ENCODE measurements around the gene CFAP157. TPM values are rescaled to one million over a fixed set of nuclear protein-coding genes. Genes with fewer than 3 reads are reported as not detected.
A peak's percentile ranks its signal among the peaks of the same experiment; 100 is the strongest.

CFAP157 gene
- total RNA-seq, 1 donor from 2014 or later: 0.34 TPM

DNA sequence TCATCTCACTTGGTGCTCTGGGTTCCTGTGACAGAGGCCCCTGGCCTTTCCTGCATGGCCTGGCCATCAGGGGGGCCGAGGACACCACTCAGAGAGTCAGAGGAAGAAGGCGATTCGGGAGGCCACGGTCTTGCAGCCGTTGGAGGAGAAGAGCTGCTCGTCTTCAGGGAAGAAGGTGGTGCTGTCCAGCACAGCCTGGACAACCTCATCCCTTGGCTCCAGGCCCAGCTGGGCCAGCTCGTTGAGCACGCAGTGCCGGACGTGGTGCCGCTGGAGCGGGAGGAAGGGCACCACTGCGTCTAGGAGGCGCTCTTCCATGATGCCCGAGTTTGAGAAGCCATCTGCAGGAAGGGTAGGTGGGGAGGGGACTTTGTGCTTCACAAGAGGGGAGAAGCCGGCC lies 25.1 kb downstream of the CFAP157 start:
- no peak overlapping the region for H3K4me3 Mint-ChIP-seq
- no peak for DNase-seq (ENCODE audit: low spot score in 2 of 2, unreplicated experiment in 2 of 2)
- no peaks in the 10 kb centered on the region for H3K36me3 Mint-ChIP-seq
- TF ChIP-seq, protein P1, sequence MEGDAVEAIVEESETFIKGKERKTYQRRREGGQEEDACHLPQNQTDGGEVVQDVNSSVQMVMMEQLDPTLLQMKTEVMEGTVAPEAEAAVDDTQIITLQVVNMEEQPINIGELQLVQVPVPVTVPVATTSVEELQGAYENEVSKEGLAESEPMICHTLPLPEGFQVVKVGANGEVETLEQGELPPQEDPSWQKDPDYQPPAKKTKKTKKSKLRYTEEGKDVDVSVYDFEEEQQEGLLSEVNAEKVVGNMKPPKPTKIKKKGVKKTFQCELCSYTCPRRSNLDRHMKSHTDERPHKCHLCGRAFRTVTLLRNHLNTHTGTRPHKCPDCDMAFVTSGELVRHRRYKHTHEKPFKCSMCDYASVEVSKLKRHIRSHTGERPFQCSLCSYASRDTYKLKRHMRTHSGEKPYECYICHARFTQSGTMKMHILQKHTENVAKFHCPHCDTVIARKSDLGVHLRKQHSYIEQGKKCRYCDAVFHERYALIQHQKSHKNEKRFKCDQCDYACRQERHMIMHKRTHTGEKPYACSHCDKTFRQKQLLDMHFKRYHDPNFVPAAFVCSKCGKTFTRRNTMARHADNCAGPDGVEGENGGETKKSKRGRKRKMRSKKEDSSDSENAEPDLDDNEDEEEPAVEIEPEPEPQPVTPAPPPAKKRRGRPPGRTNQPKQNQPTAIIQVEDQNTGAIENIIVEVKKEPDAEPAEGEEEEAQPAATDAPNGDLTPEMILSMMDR (IDR thresholded peaks at IDR 0.05; ENCODE audit: unreplicated experiment): no peak
- H3K4me1 Mint-ChIP-seq: peaks cover 10% of the 10 kb centered on the region
- H3K27me3 Mint-ChIP-seq (ENCODE audit: low read depth): peaks cover 2% of the 10 kb centered on the region
- no peak overlapping the region for H3K27ac Mint-ChIP-seq
- no peaks in the 10 kb centered on the region for H3K9me3 Mint-ChIP-seq

DNA sequence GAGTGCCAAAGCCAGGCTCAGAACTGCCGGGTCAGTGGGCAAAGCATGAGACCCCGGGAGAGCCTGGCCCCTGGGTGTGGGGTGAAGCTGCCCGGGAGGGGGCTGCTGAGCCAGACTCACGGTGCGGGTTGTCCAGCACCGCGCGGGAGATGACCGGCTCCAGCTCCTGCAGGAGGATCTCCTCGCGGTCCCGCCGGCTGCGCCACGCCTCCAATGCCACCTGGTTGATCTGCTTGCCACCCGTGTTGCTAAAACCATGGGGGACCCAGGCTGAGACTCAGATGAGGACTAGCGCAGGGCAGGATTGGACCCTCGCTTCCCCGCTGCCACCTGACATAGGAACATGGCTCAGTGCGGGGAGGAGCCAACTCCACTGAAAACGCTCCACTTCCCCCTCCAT lies 25.7 kb downstream of the CFAP157 start:
- H3K27ac Mint-ChIP-seq: no peak overlapping the region

GRCh38 chr9:127733614-127734013 lies 26.8 kb downstream of the CFAP157 start:
- Mint-ChIP-seq H3K27ac (no peak overlapping the region), H3K9me3 (no peaks in the 10 kb centered on the region)

More for the DNA sequence above, 25.7 kb downstream of the CFAP157 start:
- Mint-ChIP-seq H3K27me3 (ENCODE audit: low read depth) (peaks cover 2% of the 10 kb centered on the region), H3K4me3 (no peak overlapping the region), H3K9me3 (no peaks in the 10 kb centered on the region), H3K4me1 (peaks cover 10% of the 10 kb centered on the region), H3K36me3 (no peaks in the 10 kb centered on the region)
- TF ChIP-seq, protein P1 (IDR thresholded peaks at IDR 0.05; ENCODE audit: unreplicated experiment): no peak
- DNase-seq (ENCODE audit: low spot score in 2 of 2, unreplicated experiment in 2 of 2): no peak

GRCh38 chr9:127734247-127734746 lies 27.5 kb downstream of the CFAP157 start:
- DNase-seq (ENCODE audit: low spot score in 2 of 2, unreplicated experiment in 2 of 2): no peak
- Mint-ChIP-seq H3K4me3 (peak overlapping the region; percentile 79), H3K9me3 (no peaks in the 10 kb centered on the region), H3K27me3 (ENCODE audit: low read depth) (peaks cover 2% of the 10 kb centered on the region), H3K27ac (peak overlapping the region; percentile 76), H3K36me3 (no peaks in the 10 kb centered on the region), H3K4me1 (peaks cover 10% of the 10 kb centered on the region)
- TF ChIP-seq, protein P1 (IDR thresholded peaks at IDR 0.05; ENCODE audit: unreplicated experiment): no peak

More at GRCh38 chr9:127733614-127734013, 26.8 kb downstream of the CFAP157 start:
- no peaks in the 10 kb centered on the region for H3K36me3 Mint-ChIP-seq
- H3K4me1 Mint-ChIP-seq: peaks cover 10% of the 10 kb centered on the region
- H3K4me3 Mint-ChIP-seq: peak overlapping the region; percentile 46
- no peak for DNase-seq (ENCODE audit: low spot score in 2 of 2, unreplicated experiment in 2 of 2)
- TF ChIP-seq, protein P1 (IDR thresholded peaks at IDR 0.05; ENCODE audit: unreplicated experiment): no peak
- peaks cover 2% of the 10 kb centered on the region for H3K27me3 Mint-ChIP-seq (ENCODE audit: low read depth)

- Mint-ChIP-seq H3K27me3 (ENCODE audit: low read depth) (peaks cover 2% of the 10 kb centered on the region), H3K36me3 (no peaks in the 10 kb centered on the region), H3K27ac (peak within 1 kb of the TSS; percentile 77), H3K9me3 (no peaks in the 10 kb centered on the region), H3K4me1 (peaks cover 10% of the 10 kb centered on the region), H3K4me3 (peak within 1 kb of the TSS; percentile 79)
- TF ChIP-seq, protein P1 (IDR thresholded peaks at IDR 0.05; ENCODE audit: unreplicated experiment): peak; percentile 87
- peak; percentile 98 to 99 for DNase-seq (ENCODE audit: low spot score in 2 of 2, unreplicated experiment in 2 of 2)
Observed at GRCh38 chr9:127734747-127735529, 28.1 kb downstream of the CFAP157 start, which contains the start of gene TOR2A. Gene TOR2A (minus strand): TSS chr9:127735294. CDS start chr9:127735270, 24 bp downstream.

Data from mesothelial cell of epicardium (in vitro differentiated cells).